ENCODE data around the gene FAM149A.

FAM149A gene

DNA sequence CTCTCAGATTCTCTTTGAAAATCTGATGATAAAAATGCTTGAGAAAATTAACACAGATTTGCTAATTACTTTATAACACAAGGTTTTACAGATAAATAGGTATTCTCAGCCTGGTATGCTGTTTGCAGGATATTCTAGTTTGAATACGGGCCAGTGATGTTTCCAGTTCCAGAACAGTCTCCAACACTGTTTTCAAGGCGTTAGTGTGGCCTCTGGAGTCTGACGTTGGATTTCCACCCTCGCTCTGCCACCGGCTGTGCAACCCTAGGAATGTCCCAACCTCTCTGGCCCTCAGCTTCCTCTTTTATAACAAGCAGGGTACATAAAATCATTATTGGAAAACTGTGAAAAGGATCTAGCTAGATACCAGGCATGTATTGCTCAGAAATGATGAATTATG lies 63.1 kb downstream of the FAM149A start:
- TF ChIP-seq, protein P1, sequence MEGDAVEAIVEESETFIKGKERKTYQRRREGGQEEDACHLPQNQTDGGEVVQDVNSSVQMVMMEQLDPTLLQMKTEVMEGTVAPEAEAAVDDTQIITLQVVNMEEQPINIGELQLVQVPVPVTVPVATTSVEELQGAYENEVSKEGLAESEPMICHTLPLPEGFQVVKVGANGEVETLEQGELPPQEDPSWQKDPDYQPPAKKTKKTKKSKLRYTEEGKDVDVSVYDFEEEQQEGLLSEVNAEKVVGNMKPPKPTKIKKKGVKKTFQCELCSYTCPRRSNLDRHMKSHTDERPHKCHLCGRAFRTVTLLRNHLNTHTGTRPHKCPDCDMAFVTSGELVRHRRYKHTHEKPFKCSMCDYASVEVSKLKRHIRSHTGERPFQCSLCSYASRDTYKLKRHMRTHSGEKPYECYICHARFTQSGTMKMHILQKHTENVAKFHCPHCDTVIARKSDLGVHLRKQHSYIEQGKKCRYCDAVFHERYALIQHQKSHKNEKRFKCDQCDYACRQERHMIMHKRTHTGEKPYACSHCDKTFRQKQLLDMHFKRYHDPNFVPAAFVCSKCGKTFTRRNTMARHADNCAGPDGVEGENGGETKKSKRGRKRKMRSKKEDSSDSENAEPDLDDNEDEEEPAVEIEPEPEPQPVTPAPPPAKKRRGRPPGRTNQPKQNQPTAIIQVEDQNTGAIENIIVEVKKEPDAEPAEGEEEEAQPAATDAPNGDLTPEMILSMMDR (conservative IDR thresholded peaks at IDR 0.05; ENCODE audit: low read length): no peak
- TF ChIP-seq EZH2phosphoT487 (IDR thresholded peaks at IDR 0.05; ENCODE audit: borderline replicate concordance): no peak
- Histone ChIP-seq H3K36me3 (ENCODE audit: insufficient read depth, low read length) (no peaks in the 10 kb centered on the region), H3K9me2 (replicated peaks; ENCODE audit: low read depth, low read length) (no peaks in the 10 kb centered on the region), H3K4me3 (ENCODE audit: low read length, poor library complexity, severe bottlenecking) (no peak overlapping the region), H3K9ac (ENCODE audit: low read depth, low read length, poor library complexity, severe bottlenecking) (no peak overlapping the region), H3K9me3 (ENCODE audit: insufficient read depth, low read depth, low read length) (no peaks in the 10 kb centered on the region), H3F3A (ENCODE audit: low read depth) (no peaks in the 10 kb centered on the region), H2AFZ (ENCODE audit: low read length) (no peak overlapping the region), H3K27me3 (ENCODE audit: insufficient read depth, low read length, poor library complexity, severe bottlenecking) (no peaks in the 10 kb centered on the region), H3K4me2 (ENCODE audit: low read depth, low read length, poor library complexity, severe bottlenecking) (no peak overlapping the region), H3K79me2 (ENCODE audit: insufficient read depth, low read length) (no peaks in the 10 kb centered on the region), H4K20me1 (ENCODE audit: insufficient read depth, low read length, poor library complexity, severe bottlenecking) (no peaks in the 10 kb centered on the region), H3K4me1 (ENCODE audit: insufficient read depth, low read length, poor library complexity, severe bottlenecking) (no peaks in the 10 kb centered on the region)

DNA sequence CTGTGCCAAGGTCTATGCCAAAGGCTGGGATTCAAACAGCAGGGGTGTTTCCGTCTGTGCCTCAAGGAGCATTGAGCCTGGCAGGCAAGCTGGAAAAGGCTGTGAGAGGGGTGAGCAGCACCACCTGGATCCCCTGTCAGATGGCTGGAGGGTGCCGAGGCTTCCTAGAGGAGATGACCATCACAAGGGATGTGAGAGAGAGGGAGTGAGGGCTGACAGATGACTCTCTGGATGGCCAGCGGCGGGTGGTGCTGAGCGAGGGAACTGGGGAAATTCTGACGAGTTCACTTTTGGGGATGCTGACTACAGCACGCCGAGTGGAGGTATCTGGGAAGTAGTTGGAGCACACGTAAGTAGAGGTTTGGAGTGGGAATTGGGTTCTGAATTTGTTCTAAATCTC lies 64.2 kb downstream of the FAM149A start:
- TF ChIP-seq EZH2phosphoT487 (IDR thresholded peaks at IDR 0.05; ENCODE audit: borderline replicate concordance): no peak
- TF ChIP-seq, protein P1 (conservative IDR thresholded peaks at IDR 0.05; ENCODE audit: low read length): no peak
- Histone ChIP-seq H3K4me3 (ENCODE audit: low read length, poor library complexity, severe bottlenecking) (no peak overlapping the region), H3K36me3 (ENCODE audit: insufficient read depth, low read length) (no peaks in the 10 kb centered on the region), H3K79me2 (ENCODE audit: insufficient read depth, low read length) (no peaks in the 10 kb centered on the region), H2AFZ (ENCODE audit: low read length) (no peak overlapping the region), H3K9me2 (replicated peaks; ENCODE audit: low read depth, low read length) (no peaks in the 10 kb centered on the region), H3F3A (ENCODE audit: low read depth) (no peaks in the 10 kb centered on the region), H3K27me3 (ENCODE audit: insufficient read depth, low read length, poor library complexity, severe bottlenecking) (no peaks in the 10 kb centered on the region), H4K20me1 (ENCODE audit: insufficient read depth, low read length, poor library complexity, severe bottlenecking) (no peaks in the 10 kb centered on the region), H3K4me2 (ENCODE audit: low read depth, low read length, poor library complexity, severe bottlenecking) (no peak overlapping the region), H3K4me1 (ENCODE audit: insufficient read depth, low read length, poor library complexity, severe bottlenecking) (no peaks in the 10 kb centered on the region), H3K9me3 (ENCODE audit: insufficient read depth, low read depth, low read length) (no peaks in the 10 kb centered on the region), H3K9ac (ENCODE audit: low read depth, low read length, poor library complexity, severe bottlenecking) (no peak overlapping the region)

DNA sequence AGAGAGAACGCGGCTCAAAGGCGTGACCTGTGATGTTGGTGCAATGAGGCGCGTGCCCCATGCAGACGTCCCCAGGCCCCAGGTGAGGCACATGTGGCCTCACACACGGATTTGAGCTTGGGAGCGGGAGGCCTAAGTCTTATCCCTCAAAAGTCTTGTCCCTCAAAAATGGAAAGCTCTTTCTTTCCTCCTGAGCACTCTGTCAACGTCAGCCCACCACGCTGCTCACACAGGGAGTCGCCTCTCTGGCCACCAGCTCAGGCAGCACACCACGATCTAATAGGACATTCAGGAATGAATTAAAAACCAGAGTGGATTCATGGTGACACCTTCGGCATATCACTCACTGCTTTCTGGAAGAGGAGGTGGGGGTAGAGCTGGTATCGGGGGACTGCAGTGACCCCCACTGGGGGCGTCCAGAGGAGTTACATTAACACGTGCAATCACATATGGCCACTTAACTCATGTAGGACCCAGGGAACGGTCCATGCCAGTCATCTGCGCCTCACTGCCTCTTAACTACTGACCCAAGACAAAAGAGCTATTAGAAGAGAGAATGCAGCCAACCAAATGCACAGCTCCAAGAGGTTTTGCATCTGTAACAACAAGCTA lies 64.9 kb downstream of the FAM149A start:
- no peak overlapping the region for H2AFZ ChIP-seq (ENCODE audit: low read length)
- no peak overlapping the region for H3K4me2 ChIP-seq (ENCODE audit: low read depth, low read length, poor library complexity, severe bottlenecking)
- no peaks in the 10 kb centered on the region for H3K9me3 ChIP-seq (ENCODE audit: insufficient read depth, low read depth, low read length)

More for the DNA sequence above, 64.9 kb downstream of the FAM149A start:
- Histone ChIP-seq H3K36me3 (ENCODE audit: insufficient read depth, low read length) (no peaks in the 10 kb centered on the region), H4K20me1 (ENCODE audit: insufficient read depth, low read length, poor library complexity, severe bottlenecking) (no peaks in the 10 kb centered on the region), H3K9ac (ENCODE audit: low read depth, low read length, poor library complexity, severe bottlenecking) (no peak overlapping the region), H3K4me1 (ENCODE audit: insufficient read depth, low read length, poor library complexity, severe bottlenecking) (no peaks in the 10 kb centered on the region), H3K27me3 (ENCODE audit: insufficient read depth, low read length, poor library complexity, severe bottlenecking) (no peaks in the 10 kb centered on the region), H3F3A (ENCODE audit: low read depth) (no peaks in the 10 kb centered on the region), H3K9me2 (replicated peaks; ENCODE audit: low read depth, low read length) (no peaks in the 10 kb centered on the region), H3K79me2 (ENCODE audit: insufficient read depth, low read length) (no peaks in the 10 kb centered on the region), H3K4me3 (ENCODE audit: low read length, poor library complexity, severe bottlenecking) (no peak overlapping the region)
- TF ChIP-seq, protein P1 (conservative IDR thresholded peaks at IDR 0.05; ENCODE audit: low read length): no peak
- TF ChIP-seq EZH2phosphoT487 (IDR thresholded peaks at IDR 0.05; ENCODE audit: borderline replicate concordance): no peak

All from Loucy (cell line).